Measurements from ENCODE around the gene COL21A1. TPM values are rescaled to one million over a fixed set of nuclear protein-coding genes. Genes with fewer than 3 reads are reported as not detected.

The COL21A1 gene
- total and polyA plus RNA-seq, 2 of the 4 experiments (the other 2 are of a cell fraction) = 0.05 TPM; not detected in 1

DNA sequence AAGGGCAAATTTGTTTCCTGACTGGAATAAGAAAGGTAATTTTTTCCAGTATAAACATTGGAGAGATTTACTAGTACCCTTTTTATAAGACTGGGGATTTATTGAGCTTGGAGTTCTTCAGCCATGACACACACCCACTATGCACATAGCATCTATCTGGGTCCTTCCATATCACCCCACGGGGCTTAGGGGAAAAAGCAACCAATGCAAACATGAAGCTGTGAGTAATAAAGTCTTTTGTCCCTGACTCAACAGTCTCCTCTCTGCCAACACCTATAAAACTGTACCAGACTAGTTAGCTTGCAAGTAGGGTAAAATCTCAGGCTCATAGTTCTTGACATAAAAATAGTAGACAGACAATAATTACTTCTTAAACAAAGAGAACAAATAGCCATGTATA is 23.4 kb downstream of the COL21A1 start:
- no peak overlapping the region for H4K8ac ChIP-seq (ENCODE audit: low read depth in 2 of 2, low read length in 2 of 2)
- no peak overlapping the region for H3K4me3 ChIP-seq (ENCODE audit: insufficient read depth, low read depth, low read length)
- dilution Hi-C loops (cut with HindIII; ENCODE audit: low sequenced_read_pairs, unreplicated experiment) (no loop called here), in situ Hi-C loops (cut with MboI; ENCODE audit: low sequenced_read_pairs) (no loop called here), intact Hi-C loops (cut with micrococcal nuclease) (no loop called here)
- H3K27ac ChIP-seq (ENCODE audit: insufficient read depth, low read length) = no peak overlapping the region
- no peaks in the 10 kb centered on the region for H3K9me3 ChIP-seq (ENCODE audit: control insufficient read depth, insufficient read depth, low read length)
- ATAC-seq (ENCODE audit: low read depth) (no peak; the same call in 1 of the 2 replicates), DNase-seq (peak; percentile 45)
- H3K79me1 ChIP-seq (ENCODE audit: low read depth in 1 of 2, low read length in 2 of 2) = no peaks in the 10 kb centered on the region
- no peaks in the 10 kb centered on the region; the same call in 1 of the 2 replicates for H3K27me3 ChIP-seq (ENCODE audit: control insufficient read depth, insufficient read depth, low read length)
- H2AFZ ChIP-seq (replicated peaks; ENCODE audit: low read length, poor library complexity) = no peak overlapping the region
- H3K9me1 ChIP-seq (ENCODE audit: insufficient read depth, low read length) = no peaks in the 10 kb centered on the region
- no peaks in the 10 kb centered on the region for H3K36me3 ChIP-seq (ENCODE audit: control insufficient read depth, insufficient read depth, low read length)
- TF ChIP-seq SMC3 (IDR thresholded peaks at IDR 0.05; ENCODE audit: low read depth, low read length) (no peak), RCOR1 (IDR thresholded peaks at IDR 0.05; ENCODE audit: insufficient replicate concordance, low read length) (no peak), RAD21 (IDR thresholded peaks at IDR 0.05; ENCODE audit: low read length) (no peak), NFE2L2 (IDR thresholded peaks at IDR 0.05; ENCODE audit: low read depth, low read length) (no peak)
- TF ChIP-seq, protein P1, sequence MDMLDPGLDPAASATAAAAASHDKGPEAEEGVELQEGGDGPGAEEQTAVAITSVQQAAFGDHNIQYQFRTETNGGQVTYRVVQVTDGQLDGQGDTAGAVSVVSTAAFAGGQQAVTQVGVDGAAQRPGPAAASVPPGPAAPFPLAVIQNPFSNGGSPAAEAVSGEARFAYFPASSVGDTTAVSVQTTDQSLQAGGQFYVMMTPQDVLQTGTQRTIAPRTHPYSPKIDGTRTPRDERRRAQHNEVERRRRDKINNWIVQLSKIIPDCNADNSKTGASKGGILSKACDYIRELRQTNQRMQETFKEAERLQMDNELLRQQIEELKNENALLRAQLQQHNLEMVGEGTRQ (IDR thresholded peaks at IDR 0.05; ENCODE audit: low read depth, low read length) = no peak
- no peak overlapping the region for H2BK120ac ChIP-seq (ENCODE audit: low read depth, low read length)
- no peak overlapping the region for H3K9ac ChIP-seq (ENCODE audit: low read depth, low read length)
- H3K23ac ChIP-seq (ENCODE audit: low read depth, low read length) = no peak overlapping the region
- H4K20me1 ChIP-seq (ENCODE audit: insufficient read depth, low read length) = no peaks in the 10 kb centered on the region
- H2AK9ac ChIP-seq (replicated peaks; ENCODE audit: low read depth, low read length, poor library complexity) = no peak overlapping the region
- no peak overlapping the region for H4K5ac ChIP-seq (ENCODE audit: low read depth, low read length)
- H2BK20ac ChIP-seq (ENCODE audit: low read depth, low read length) = no peak overlapping the region
- WGBS, 2 experiments (ENCODE audit: extremely low coverage in 2 of 2, insufficient read length in 1 of 2) = no CpG with 5 or more reads among the region's 1 CpG
- no peaks in the 10 kb centered on the region for H3K4me1 ChIP-seq (ENCODE audit: control insufficient read depth, insufficient read depth, low read length)
- CTCF ChIA-PET = no interaction called here
- no peak overlapping the region for H2BK15ac ChIP-seq (ENCODE audit: low read depth, low read length)
- no peak overlapping the region for H4K91ac ChIP-seq (ENCODE audit: insufficient read depth, low read depth, low read length)
- H3K14ac ChIP-seq (replicated peaks; ENCODE audit: low read depth, low read length) = no peak overlapping the region
- no peak overlapping the region for H2BK5ac ChIP-seq (ENCODE audit: low read depth, low read length, poor library complexity, severe bottlenecking)
- no peak overlapping the region for H3K18ac ChIP-seq (ENCODE audit: low read depth, low read length)
- BruUV-seq (replicated peaks) = no TSS peak
- POLR2A ChIA-PET (ENCODE audit: unreplicated experiment) = no interaction called here
- H2AK5ac ChIP-seq (ENCODE audit: low read depth, low read length) = no peak overlapping the region
- no peak overlapping the region for H3K4me2 ChIP-seq (ENCODE audit: low read depth, low read length)
- H3K4ac ChIP-seq (ENCODE audit: low read depth, low read length) = no peak overlapping the region
- no peak overlapping the region for H3K56ac ChIP-seq (ENCODE audit: extremely low read depth, insufficient read depth, low read length)

Measured in IMR-90 (cell line).